ENCODE measurements around the gene ZNF787. TPM values are rescaled to one million over a fixed set of nuclear protein-coding genes. Genes with fewer than 3 reads are reported as not detected.

Gene ZNF787
- polyA plus RNA-seq, 3 donors: 1.2 to 16.2 (median 1.8) TPM

- Histone ChIP-seq H3K27ac (ENCODE audit: low read depth in 1 of 2, low read length in 2 of 2) (no peak overlapping the region), H3K4me3 (replicated peaks in 1 of 3; ENCODE audit: low read depth in 2 of 3, low read length in 3 of 3) (no peak overlapping the region), H4K20me1 (ENCODE audit: insufficient read depth, low read length) (no peaks in the 10 kb centered on the region), H3K36me3 (replicated peaks in 1 of 2; ENCODE audit: control insufficient read depth in 1 of 2, insufficient read depth in 2 of 2, low read length in 2 of 2) (no peaks in the 10 kb centered on the region), H3K9me3 (replicated peaks in 1 of 2; ENCODE audit: control insufficient read depth in 1 of 2, insufficient read depth in 1 of 2, low read length in 2 of 2) (no peaks in the 10 kb centered on the region), H3K4me2 (replicated peaks; ENCODE audit: extremely low read depth, low read length, poor library complexity, severe bottlenecking) (no peak overlapping the region), H2AFZ (ENCODE audit: insufficient read depth, low read depth, low read length, poor library complexity, severe bottlenecking) (peak overlapping the region; percentile 56), H3K27me3 (ENCODE audit: control insufficient read depth in 2 of 2, insufficient read depth in 2 of 2, low read length in 2 of 2) (no peaks in the 10 kb centered on the region), H3K4me1 (ENCODE audit: control insufficient read depth in 1 of 2, insufficient read depth in 2 of 2, low read length in 2 of 2) (peaks cover 24 to 29% of the 10 kb centered on the region in 2 donors), H3K79me2 (ENCODE audit: insufficient read depth, low read length) (no peaks in the 10 kb centered on the region), H3K9ac (ENCODE audit: insufficient read depth, low read length, poor library complexity, severe bottlenecking) (no peak overlapping the region)
- WGBS (ENCODE audit: insufficient coverage): no CpG with 5 or more reads among the region's 5 CpGs
- no peak for DNase-seq
- no peak for TF ChIP-seq CTCF (IDR thresholded peaks at IDR 0.05)
- Mint-ChIP-seq H3K36me3 (no peaks in the 10 kb centered on the region), H3K27me3 (ENCODE audit: low read depth in 3 of 3) (peaks cover 0 to 5% (median 4%) of the 10 kb centered on the region in 3 donors), H3K4me3 (no peak overlapping the region), H3K27ac (peak overlapping the region in 1 of 7 donors; percentile 5), H3K9me3 (peaks cover 0 to 2% (median 0%) of the 10 kb centered on the region in 7 donors), H3K4me1 (peaks cover 36% of the 10 kb centered on the region)
- intact Hi-C loops (cut with micrococcal nuclease): no loop called here
Observed at GRCh38 chr19:56134654-56134921, 13.5 kb upstream of the ZNF787 start.

GRCh38 chr19:56133858-56134653 lies 13.0 kb upstream of the ZNF787 start:
- H3K4me2 ChIP-seq (replicated peaks; ENCODE audit: extremely low read depth, low read length, poor library complexity, severe bottlenecking): no peak overlapping the region
- peaks cover 30% of the 10 kb centered on the region for H3K4me1 Mint-ChIP-seq
- no peaks in the 10 kb centered on the region for H3K36me3 Mint-ChIP-seq
- H3K9ac ChIP-seq (ENCODE audit: insufficient read depth, low read length, poor library complexity, severe bottlenecking): no peak overlapping the region
- peaks cover 0 to 5% (median 4%) of the 10 kb centered on the region in 3 donors for H3K27me3 Mint-ChIP-seq (ENCODE audit: low read depth in 3 of 3)
- intact Hi-C loops (cut with micrococcal nuclease): no loop called here
- no peaks in the 10 kb centered on the region for H3K27me3 ChIP-seq (ENCODE audit: control insufficient read depth in 2 of 2, insufficient read depth in 2 of 2, low read length in 2 of 2)
- no peaks in the 10 kb centered on the region for H3K36me3 ChIP-seq (replicated peaks in 1 of 2; ENCODE audit: control insufficient read depth in 1 of 2, insufficient read depth in 2 of 2, low read length in 2 of 2)
- H4K20me1 ChIP-seq (ENCODE audit: insufficient read depth, low read length): no peaks in the 10 kb centered on the region
- H3K79me2 ChIP-seq (ENCODE audit: insufficient read depth, low read length): no peaks in the 10 kb centered on the region
- no peak for TF ChIP-seq CTCF (IDR thresholded peaks at IDR 0.05)
- DNase-seq: peak in 1 of 3 donors; percentile 56
- H3K9me3 ChIP-seq (replicated peaks in 1 of 2; ENCODE audit: control insufficient read depth in 1 of 2, insufficient read depth in 1 of 2, low read length in 2 of 2): no peaks in the 10 kb centered on the region
- peaks cover 19 to 24% of the 10 kb centered on the region in 2 donors for H3K4me1 ChIP-seq (ENCODE audit: control insufficient read depth in 1 of 2, insufficient read depth in 2 of 2, low read length in 2 of 2)
- peak overlapping the region; percentile 56 for H2AFZ ChIP-seq (ENCODE audit: insufficient read depth, low read depth, low read length, poor library complexity, severe bottlenecking)
- H3K27ac Mint-ChIP-seq: peak overlapping the region in 2 of 7 donors; percentile 5 to 51
- 4% methylated on average over 4 of the region's 14 CpGs for WGBS (ENCODE audit: insufficient coverage)
- no peak overlapping the region for H3K4me3 ChIP-seq (replicated peaks in 1 of 3; ENCODE audit: low read depth in 2 of 3, low read length in 3 of 3)
- no peak overlapping the region for H3K27ac ChIP-seq (ENCODE audit: low read depth in 1 of 2, low read length in 2 of 2)
- peaks cover 0 to 2% (median 0%) of the 10 kb centered on the region in 7 donors for H3K9me3 Mint-ChIP-seq
- H3K4me3 Mint-ChIP-seq: no peak overlapping the region

All from CD14-positive monocyte (primary cell).